Stomach (tissue), 9 donors: ENCODE measurements around the gene CORO1C. TPM values are rescaled to one million over a fixed set of nuclear protein-coding genes. Genes with fewer than 3 reads are reported as not detected.
A peak's percentile ranks its signal among the peaks of the same experiment; 100 is the strongest.
"Not testable (repeated sequence)": the region's sequence is repeated elsewhere in the genome, so short reads cannot be mapped to it uniquely, and the experiment has no call there.

Source experiments
- DNase-seq, 2 donors: peaks; one replicate each; pipeline versions ENCODE4 v3.0.0 to v3.0.0-alpha.2; 2013 to 2019
- H3K27ac ChIP-seq, 5 donors: fragments of 200-600 bp in 4 of 5; sonication (generic) in 4 of 5; one replicate each; pipeline ENCODE4 v1.5.1; 2013 to 2019; ENCODE audit warnings: mild to moderate bottlenecking in 1 of 5, moderate library complexity in 1 of 5
- H3K27me3 ChIP-seq, 3 donors: fragments of 200-600 bp; sonication (generic); one replicate each; pipeline ENCODE4 v1.5.1; 2017 to 2019; ENCODE audit warnings: mixed run types in 1 of 3
- H3K36me3 ChIP-seq, 4 donors: fragments of 200-600 bp; sonication (generic); 1 replicate in 3 of 4; 2 replicates in 1 of 4; pipeline ENCODE4 v1.5.1; 2016 to 2019
- H3K4me1 ChIP-seq, 4 donors: fragments of 200-600 bp; sonication (generic); one replicate each; pipeline ENCODE4 v1.5.1; 2016 to 2019
- H3K4me3 ChIP-seq, 4 donors: fragments of 200-600 bp; sonication (generic) in 3 of 4; one replicate each; pipeline ENCODE4 v1.5.1; 2016 to 2019; ENCODE audit warnings: mild to moderate bottlenecking in 1 of 4
- H3K9me3 ChIP-seq, 4 donors: fragments of 200-600 bp; sonication (generic); one replicate each; pipeline ENCODE4 v1.5.1; 2016 to 2019
- EP300 ChIP-seq: sonication (generic); formaldehyde crosslinking; IDR thresholded peaks from one replicate; pipeline ENCODE4 v1.6.1; 2017; ENCODE audit warnings: antibody characterized with exemption
- POLR2A ChIP-seq, 4 donors: fragments of 450-650 bp; IDR thresholded peaks; one replicate each; pipeline ENCODE4 v1.6.1; 2016; ENCODE audit warnings: antibody characterized with exemption in 4 of 4, control low read depth in 2 of 4, mild to moderate bottlenecking in 1 of 4, moderate library complexity in 1 of 4
- POLR2AphosphoS5 ChIP-seq, 3 donors: sonication (generic); formaldehyde crosslinking; IDR thresholded peaks; one replicate each; pipeline ENCODE4 v1.6.1; 2016; ENCODE audit warnings: antibody characterized with exemption in 3 of 3
- WGBS, 5 donors: extraction: QIAGEN DNeasy Blood & Tissue Kit in 3 of 5; methylation state at CpG; one replicate each; pipeline versions ENCODE4 v1.1.5 to v1.1.7; 2013 to 2018; 5-methylcytosine and 5-hydroxymethylcytosine counted together
- intact Hi-C: fragments of 100-400 bp; cut with DNase I; formaldehyde crosslinking; loops from one replicate; pipeline ENCODE4 v1.15.1; 2023; ENCODE audit warnings: low total_unique reads
- polyA plus RNA-seq, 3 donors: library from polyadenylated mRNA; stranded (reverse); fragments of 200-250 nt; gene quantifications; one replicate each; pipeline ENCODE4 v1.2.3, GENCODE V29; 2013
- total RNA-seq, 5 donors: library from RNA; depleted of rRNA; stranded (reverse); fragments of >200 nt; gene quantifications; one replicate each; pipeline versions ENCODE4 v1.1.0 to v1.2.3, GENCODE V29; 2014 to 2016
- TF ChIP-seq, protein P1 (sequence below), 7 experiments: fragments of 450-650 bp in 4 of 7; fragments of 200-600 bp in 3 of 7; sonication (generic) in 3 of 7; IDR thresholded peaks; one replicate each; pipeline ENCODE4 v1.5.1; 2016 to 2019; ENCODE audit warnings: antibody characterized with exemption in 7 of 7, control low read depth in 2 of 7, mild to moderate bottlenecking in 1 of 7
- donor health status: healthy with polysubstance abuse.
- donor health status: Bipolar disorder and iron deficiency.
- donor health status: healthy.

The CORO1C gene
- total and polyA plus RNA-seq, 8 donors, result 27.4 to 392 (median 143) TPM

DNA sequence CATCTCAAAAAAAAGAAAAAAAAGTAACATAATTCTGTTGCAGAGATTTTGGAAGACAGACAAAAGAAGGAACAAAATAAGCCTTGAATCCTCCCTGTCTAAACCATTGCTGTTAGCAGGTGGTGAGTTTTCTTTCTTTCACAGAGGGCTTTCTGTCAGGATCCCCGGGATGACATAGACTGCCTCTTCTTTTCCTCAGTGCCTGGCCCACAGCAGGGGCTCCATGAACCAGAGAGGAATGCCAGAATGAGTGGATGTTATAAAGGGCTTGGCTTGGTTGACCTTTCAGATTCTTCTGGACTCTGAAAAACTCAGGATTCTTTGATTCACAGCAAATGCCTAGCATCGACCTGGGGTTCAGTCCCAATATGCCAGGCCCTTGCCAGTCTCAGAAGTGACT, 45.8 kb upstream of the CORO1C start:
- no peak overlapping the region for H3K4me3 ChIP-seq
- no peaks in the 10 kb centered on the region for H3K9me3 ChIP-seq
- DNase-seq, result no peak
- TF ChIP-seq EP300, result no peak
- no peak for TF ChIP-seq POLR2AphosphoS5 (IDR thresholded peaks at IDR 0.05)
- 60 to 88% (median 67%) methylated on average over 2 of the region's 2 CpGs for WGBS, 5 donors
- intact Hi-C loops, result no loop called here
- no peak overlapping the region for H3K27ac ChIP-seq
- H3K36me3 ChIP-seq, result peaks cover 0 to under 1% (median 0%) of the 10 kb centered on the region in 4 donors
- peaks cover 0 to 39% (median 16%) of the 10 kb centered on the region in 4 donors for H3K4me1 ChIP-seq
- H3K27me3 ChIP-seq, result no peaks in the 10 kb centered on the region

DNA sequence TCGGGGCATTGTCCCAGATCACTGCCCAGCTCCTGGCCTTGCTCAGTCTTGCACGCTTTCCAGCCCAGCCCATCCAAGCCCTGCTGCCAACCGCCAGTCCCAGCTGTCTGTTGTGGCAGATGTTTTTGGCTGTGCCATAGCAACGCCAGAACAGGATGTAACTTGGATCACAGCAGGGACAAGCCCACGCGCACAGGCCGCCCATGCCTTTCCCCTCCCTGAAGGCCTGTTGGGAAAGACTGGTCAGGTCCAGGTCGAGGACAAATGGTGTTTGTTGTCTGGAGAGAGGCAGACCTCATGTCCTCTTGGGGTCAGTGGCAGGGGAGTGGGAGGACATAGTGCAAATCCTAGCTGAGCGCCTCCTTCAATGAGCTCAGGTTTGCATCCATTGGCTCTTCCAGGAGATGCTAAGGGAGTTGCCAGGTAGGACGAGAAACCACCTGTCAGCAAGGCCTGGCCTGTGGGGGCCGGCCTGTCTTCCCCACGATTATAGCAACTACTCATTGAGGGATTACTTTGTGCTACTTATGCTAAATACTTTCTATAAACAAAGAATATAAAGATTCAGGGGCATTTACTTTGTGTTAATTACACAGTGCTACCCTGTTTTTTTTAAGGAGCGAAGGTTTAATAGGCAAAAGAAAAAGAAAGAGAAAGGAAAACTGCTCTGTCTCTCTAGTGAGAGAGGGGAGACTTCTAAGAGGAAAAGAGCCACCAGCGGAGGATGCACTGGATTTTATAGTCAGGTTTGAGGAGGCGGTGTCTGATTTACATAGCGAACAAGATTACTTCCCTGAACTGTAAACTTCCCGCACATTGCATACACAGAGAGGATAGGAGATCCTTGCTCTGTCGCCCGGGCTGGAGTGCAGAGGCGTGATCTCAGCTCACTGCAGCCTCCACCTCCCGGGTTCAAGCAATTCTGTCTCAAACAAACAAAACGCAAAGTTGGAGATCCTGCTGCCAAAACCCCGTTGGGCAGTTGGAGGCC, 42.8 kb upstream of the CORO1C start:
- Histone ChIP-seq H3K4me1 (peaks cover 0 to 41% (median 17%) of the 10 kb centered on the region in 4 donors), H3K36me3 (no peaks in the 10 kb centered on the region), H3K4me3 (peak overlapping the region in 1 of 4 donors; percentile 9), H3K27ac (peak overlapping the region in 4 of 5 donors; percentile 39 to 77 (median 71)), H3K27me3 (no peaks in the 10 kb centered on the region), H3K9me3 (no peaks in the 10 kb centered on the region)
- WGBS, 5 donors, result 39 to 48% (median 40%) methylated on average over 20 to 23 of the region's 23 CpGs
- DNase-seq, result peak; percentile 39 to 87
- TF ChIP-seq EP300 (peak; percentile 99), POLR2A (IDR thresholded peaks at IDR 0.05) (no peak), POLR2AphosphoS5 (IDR thresholded peaks at IDR 0.05) (peak; percentile 68 to 98 (median 93))
- intact Hi-C loops, result no loop called here

DNA sequence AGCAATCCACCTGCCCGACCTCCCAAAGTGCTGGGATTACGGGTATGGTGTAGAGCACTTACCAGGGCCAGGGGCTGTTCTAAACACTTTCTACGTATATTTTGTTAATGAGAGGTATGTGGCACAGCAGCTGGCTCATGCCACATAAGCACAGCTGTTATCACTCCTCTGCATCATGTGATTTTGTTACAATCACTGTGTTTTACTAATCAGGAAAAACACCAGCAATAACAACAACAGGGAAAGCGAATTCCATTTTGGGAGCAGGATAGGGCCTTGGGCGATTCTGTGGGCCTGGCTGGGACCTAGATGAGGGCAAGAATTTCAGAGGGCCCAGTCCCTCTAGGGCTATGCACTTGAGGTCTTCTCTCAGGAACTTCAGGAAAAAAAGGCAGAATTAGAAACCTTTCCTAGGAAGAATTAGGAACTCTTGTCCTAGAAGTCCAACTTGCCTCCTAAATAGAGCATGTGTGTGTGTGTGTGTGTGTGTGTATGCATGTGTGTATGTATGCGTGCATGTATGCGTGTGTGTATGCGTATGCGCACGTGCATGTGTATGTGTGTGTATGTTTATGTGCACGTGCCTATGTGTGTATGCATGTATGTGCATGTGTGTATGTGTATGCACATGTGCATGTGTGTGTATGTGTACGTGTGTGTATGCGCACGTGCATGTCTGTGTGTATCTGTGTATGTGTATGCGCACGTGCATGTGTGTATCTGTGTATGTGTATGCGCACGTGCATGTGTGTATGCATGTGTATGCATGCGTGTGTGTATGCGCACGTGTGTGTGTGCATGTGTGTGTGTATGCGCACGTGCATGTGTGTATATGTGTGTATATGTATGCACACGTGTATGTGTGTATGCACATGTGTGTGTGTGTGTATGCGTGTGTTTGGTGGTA, 41.8 kb upstream of the CORO1C start:
- H3K27me3 ChIP-seq, result no peaks in the 10 kb centered on the region
- H3K9me3 ChIP-seq, result no peaks in the 10 kb centered on the region
- H3K27ac ChIP-seq, result peak overlapping the region in 3 of 5 donors; percentile 7 to 40 (median 19)
- no peak for DNase-seq
- intact Hi-C loops, result no loop called here
- WGBS, 5 donors, result 85 to 90% (median 88%) methylated on average over 25 of the region's 25 CpGs
- peaks cover 7 to 50% (median 27%) of the 10 kb centered on the region in 4 donors for H3K4me1 ChIP-seq
- no peak for TF ChIP-seq EP300
- no peak for TF ChIP-seq POLR2AphosphoS5 (IDR thresholded peaks at IDR 0.05)
- TF ChIP-seq, protein P1, sequence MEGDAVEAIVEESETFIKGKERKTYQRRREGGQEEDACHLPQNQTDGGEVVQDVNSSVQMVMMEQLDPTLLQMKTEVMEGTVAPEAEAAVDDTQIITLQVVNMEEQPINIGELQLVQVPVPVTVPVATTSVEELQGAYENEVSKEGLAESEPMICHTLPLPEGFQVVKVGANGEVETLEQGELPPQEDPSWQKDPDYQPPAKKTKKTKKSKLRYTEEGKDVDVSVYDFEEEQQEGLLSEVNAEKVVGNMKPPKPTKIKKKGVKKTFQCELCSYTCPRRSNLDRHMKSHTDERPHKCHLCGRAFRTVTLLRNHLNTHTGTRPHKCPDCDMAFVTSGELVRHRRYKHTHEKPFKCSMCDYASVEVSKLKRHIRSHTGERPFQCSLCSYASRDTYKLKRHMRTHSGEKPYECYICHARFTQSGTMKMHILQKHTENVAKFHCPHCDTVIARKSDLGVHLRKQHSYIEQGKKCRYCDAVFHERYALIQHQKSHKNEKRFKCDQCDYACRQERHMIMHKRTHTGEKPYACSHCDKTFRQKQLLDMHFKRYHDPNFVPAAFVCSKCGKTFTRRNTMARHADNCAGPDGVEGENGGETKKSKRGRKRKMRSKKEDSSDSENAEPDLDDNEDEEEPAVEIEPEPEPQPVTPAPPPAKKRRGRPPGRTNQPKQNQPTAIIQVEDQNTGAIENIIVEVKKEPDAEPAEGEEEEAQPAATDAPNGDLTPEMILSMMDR (IDR thresholded peaks at IDR 0.05), result no peak
- TF ChIP-seq POLR2A (IDR thresholded peaks at IDR 0.05), result no peak
- no peak overlapping the region for H3K4me3 ChIP-seq
- H3K36me3 ChIP-seq, result no peaks in the 10 kb centered on the region

GRCh38 chr12:108772247-108772646, 40.9 kb upstream of the CORO1C start:
- no peak for TF ChIP-seq POLR2A (IDR thresholded peaks at IDR 0.05)
- TF ChIP-seq, protein P1 (IDR thresholded peaks at IDR 0.05), result no peak
- no peak for TF ChIP-seq EP300
- TF ChIP-seq POLR2AphosphoS5 (IDR thresholded peaks at IDR 0.05), result no peak
- Histone ChIP-seq H3K27me3 (no peaks in the 10 kb centered on the region), H3K36me3 (no peaks in the 10 kb centered on the region), H3K4me3 (no peak overlapping the region), H3K27ac (peak overlapping the region in 2 of 5 donors; percentile 19 to 40), H3K9me3 (no peaks in the 10 kb centered on the region), H3K4me1 (peaks cover 7 to 52% (median 27%) of the 10 kb centered on the region in 4 donors)
- intact Hi-C loops, result no loop called here
- no peak for DNase-seq
- 62 to 85% (median 76%) methylated on average over 2 of the region's 2 CpGs for WGBS, 5 donors

DNA sequence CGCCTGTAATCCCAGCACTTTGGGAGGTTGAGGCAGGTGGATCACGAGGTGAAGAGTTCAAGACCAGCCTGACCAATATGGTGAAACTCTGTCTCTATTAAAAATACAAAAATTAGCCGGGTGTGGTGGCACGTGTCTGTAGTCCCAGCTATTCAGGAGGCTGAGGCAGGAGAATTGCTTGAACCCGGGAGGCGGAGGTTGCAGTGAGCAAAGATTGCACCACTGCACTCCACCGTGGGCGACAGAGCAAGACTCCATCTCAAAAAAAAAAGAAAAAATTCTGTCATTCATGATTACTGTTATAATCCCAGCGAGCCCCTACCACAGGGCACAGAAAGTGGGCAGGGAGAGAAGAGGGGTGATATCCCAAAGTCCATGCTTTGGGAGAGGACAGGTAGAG, 40.5 kb upstream of the CORO1C start:
- H3K36me3 ChIP-seq, intact Hi-C loops, H3K27me3 ChIP-seq, H3K9me3 ChIP-seq, H3K4me3 ChIP-seq, DNase-seq: not testable (repeated sequence)
- WGBS, 5 donors, result 81 to 93% (median 89%) methylated on average over 9 of the region's 9 CpGs
- H3K27ac ChIP-seq, result peak overlapping the region in 2 of 5 donors; percentile 19 to 40
- peaks cover 7 to 52% (median 27%) of the 10 kb centered on the region in 4 donors for H3K4me1 ChIP-seq
